ENCODE measurements around the gene GLCCI1. TPM values are rescaled to one million over a fixed set of nuclear protein-coding genes. Genes with fewer than 3 reads are reported as not detected.

Gene GLCCI1
- total and polyA plus RNA-seq, 2 donors (not counting 3 experiments of a cell fraction or from before 2014, with no cell fraction given) = 2.3 to 5.6 TPM

GRCh38 chr7:8085420-8085819 lies 116.8 kb downstream of the GLCCI1 start:
- Histone ChIP-seq H3K79me2 (ENCODE audit: control insufficient read depth, insufficient read depth, low read length) (no peaks in the 10 kb centered on the region), H3K4me3 (replicated peaks in 1 of 3; ENCODE audit: insufficient read depth in 1 of 3, low read depth in 1 of 3, low read length in 3 of 3) (no peak overlapping the region), H3K9ac (replicated peaks; ENCODE audit: extremely low read depth, insufficient read depth, low read length) (no peak overlapping the region), H3K36me3 (ENCODE audit: control insufficient read depth in 2 of 2, extremely low read depth in 1 of 2, insufficient read depth in 2 of 2, low read length in 2 of 2) (no peaks in the 10 kb centered on the region), H3K4me2 (ENCODE audit: insufficient read depth, low read length) (no peak overlapping the region), H3K27ac (ENCODE audit: insufficient read depth, low read depth, low read length) (no peak overlapping the region), H3K9me3 (replicated peaks; ENCODE audit: control insufficient read depth, insufficient read depth, low read length) (no peaks in the 10 kb centered on the region), H3K4me1 (ENCODE audit: control insufficient read depth, extremely low read depth, insufficient read depth, low read length) (no peaks in the 10 kb centered on the region), H3K9me1 (replicated peaks; ENCODE audit: control insufficient read depth, extremely low read depth, insufficient read depth, low read length) (no peaks in the 10 kb centered on the region), H3K27me3 (ENCODE audit: control insufficient read depth in 2 of 2, insufficient read depth in 2 of 2, low read length in 2 of 2) (no peaks in the 10 kb centered on the region), H2AFZ (ENCODE audit: low read depth, low read length) (no peak overlapping the region), H4K20me1 (replicated peaks; ENCODE audit: control insufficient read depth, extremely low read depth, insufficient read depth, low read length) (no peaks in the 10 kb centered on the region)
- POLR2A ChIA-PET = no interaction called here
- dilution Hi-C loops (cut with MboI; ENCODE audit: extremely low pct_ligation_motif_present, low sequenced_read_pairs) (no loop called here), intact Hi-C loops (cut with micrococcal nuclease) (no loop called here)
- DNase-seq (ENCODE audit: low read depth, low spot score) (no peak), FAIRE-seq (no peak)
- no TSS peak for BruUV-seq (replicated peaks)
- CTCF ChIA-PET = interaction anchor here (0.7 to 1.3 kb wide), 3 partner anchors 35 to 404 kb away, joined by 3 read pairs; no protein-coding TSS in a partner anchor
- TF ChIP-seq CTCF (IDR thresholded peaks at IDR 0.05; ENCODE audit: extremely low read depth in 1 of 2, insufficient read depth in 1 of 2, low read depth in 1 of 2, low read length in 2 of 2) = no peak
- TF ChIP-seq, protein P1, sequence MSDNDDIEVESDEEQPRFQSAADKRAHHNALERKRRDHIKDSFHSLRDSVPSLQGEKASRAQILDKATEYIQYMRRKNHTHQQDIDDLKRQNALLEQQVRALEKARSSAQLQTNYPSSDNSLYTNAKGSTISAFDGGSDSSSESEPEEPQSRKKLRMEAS (IDR thresholded peaks at IDR 0.05; ENCODE audit: insufficient read depth, insufficient read length) = no peak
- TF ChIP-seq POLR2A (IDR thresholded peaks at IDR 0.05; ENCODE audit: low read depth, low read length) = no peak
- no peak for TF ChIP-seq GATA2 (IDR thresholded peaks at IDR 0.05; ENCODE audit: insufficient read depth, insufficient read length, low read depth, low read length)
- TF ChIP-seq MYC (IDR thresholded peaks at IDR 0.05; ENCODE audit: low read depth, low read length) = no peak
- no peak for TF ChIP-seq POLR2AphosphoS5 (IDR thresholded peaks at IDR 0.05; ENCODE audit: insufficient read depth, low read depth, low read length)
- TF ChIP-seq EZH2 (IDR thresholded peaks at IDR 0.05; ENCODE audit: borderline replicate concordance, low read depth, low read length, severe bottlenecking) = no peak
- TF ChIP-seq JUN (IDR thresholded peaks at IDR 0.05; ENCODE audit: borderline replicate concordance, insufficient read depth, insufficient read length, low read depth) = no peak
- no peak for TF ChIP-seq FOS (IDR thresholded peaks at IDR 0.05; ENCODE audit: borderline replicate concordance, insufficient read depth, low read length)
